Hematopoietic multipotent progenitor cell treated with erythropoietin and hydrocortisone succinate and interleukin-3 and kit ligand, for 8 days (in vitro differentiated cells): ENCODE results near the gene SHISAL1.

Experiments
- DNase-seq: peaks from one replicate; pipeline ENCODE4 v3.0.0-alpha.2; 2015

SHISAL1 gene

DNA sequence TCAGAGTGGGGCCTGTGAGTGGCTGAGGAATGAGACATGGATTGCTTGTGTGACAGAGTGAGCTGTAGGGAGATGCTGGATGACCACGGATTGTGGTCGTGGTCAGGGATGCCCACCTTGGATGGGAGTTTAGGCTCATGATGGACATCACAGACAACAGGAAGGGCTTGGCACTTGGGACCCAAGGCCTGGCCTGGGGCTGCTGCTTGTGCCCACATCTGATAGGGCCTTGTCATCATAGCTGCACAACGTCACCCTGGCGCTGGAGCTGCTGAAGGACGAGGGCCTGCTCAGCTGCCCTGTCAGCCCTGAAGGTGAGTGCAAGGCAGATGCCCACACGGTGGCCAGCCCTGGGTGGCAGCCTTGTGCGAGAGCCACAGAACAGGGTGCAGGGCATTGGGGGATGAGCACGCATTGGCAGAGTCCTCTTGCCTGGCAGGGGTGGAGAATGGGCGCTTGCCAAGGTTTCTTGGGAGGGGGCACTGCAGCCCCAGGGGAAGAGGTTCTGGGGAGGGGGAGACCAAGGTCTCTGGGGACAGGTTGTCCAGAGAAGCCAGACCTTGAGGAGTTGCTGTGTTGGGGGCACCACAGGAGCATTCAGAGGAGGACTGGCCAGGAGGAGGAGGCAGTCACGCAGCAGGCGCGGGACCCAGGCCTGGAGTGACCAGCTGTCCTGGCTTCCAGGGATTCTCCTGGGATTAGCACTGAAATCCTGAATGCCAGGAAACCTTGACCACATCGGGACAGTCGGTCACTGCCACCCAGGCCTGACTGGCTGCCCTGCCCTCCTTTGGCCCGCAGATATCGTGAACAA, 107.0 kb downstream of the SHISAL1 start:
- no peak for DNase-seq

DNA sequence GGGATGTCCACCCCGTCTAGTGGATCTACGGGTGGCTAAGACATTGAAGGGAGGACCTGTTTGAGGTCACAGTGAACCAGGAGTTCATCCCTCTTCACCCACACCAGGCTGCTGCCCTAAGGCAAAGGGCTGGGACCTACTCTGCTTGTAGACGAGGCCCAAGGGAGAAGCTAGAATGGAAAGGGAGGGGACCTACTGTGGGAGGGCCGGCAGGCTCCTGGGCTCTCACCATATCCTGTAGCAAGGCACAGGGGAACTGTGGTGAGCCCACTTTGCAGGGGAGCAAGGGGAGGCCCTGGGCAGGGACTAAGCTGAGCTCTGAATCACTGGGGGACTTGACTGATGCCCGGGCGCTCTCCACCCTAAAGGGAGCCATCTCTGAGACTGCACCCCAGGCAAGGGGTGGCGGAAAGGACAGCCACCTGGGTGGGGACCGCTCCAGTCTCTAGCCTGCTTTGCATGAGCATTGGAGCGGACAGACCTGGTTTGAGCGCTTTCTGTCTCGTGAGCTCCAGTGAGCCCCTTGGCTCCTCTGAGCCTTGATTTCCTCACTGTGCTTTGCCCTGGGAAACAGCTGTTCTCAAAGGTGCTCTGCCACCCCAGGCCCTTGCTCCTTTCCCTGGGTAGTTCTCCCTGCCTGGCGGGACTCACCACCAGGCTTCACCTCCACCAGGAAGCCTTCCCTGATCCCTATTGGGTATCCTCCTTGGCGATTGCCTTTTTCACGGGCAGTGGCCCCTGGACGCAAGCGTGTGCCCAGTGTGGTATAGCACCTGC, 107.8 kb downstream of the SHISAL1 start:
- DNase-seq: no peak

DNA sequence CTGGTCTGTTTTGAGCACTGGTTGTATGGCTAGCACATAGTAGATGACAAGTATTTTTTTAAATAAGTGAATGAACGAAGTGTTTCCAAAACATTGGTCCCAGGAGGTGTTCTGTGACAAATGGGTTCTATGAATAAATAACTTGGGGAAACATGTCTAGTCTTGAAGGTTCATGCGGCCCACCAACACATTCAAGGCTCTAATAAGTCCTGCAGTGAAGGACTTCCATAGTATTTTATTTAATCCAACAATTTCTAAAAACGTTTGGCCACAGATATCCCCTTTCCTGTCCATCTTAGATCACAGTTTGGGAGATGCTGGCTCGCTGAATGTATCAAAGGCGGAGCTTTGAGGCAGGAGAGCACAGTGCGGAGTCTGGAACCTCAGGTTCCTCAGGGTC, 109.5 kb downstream of the SHISAL1 start:
- DNase-seq: no peak

DNA sequence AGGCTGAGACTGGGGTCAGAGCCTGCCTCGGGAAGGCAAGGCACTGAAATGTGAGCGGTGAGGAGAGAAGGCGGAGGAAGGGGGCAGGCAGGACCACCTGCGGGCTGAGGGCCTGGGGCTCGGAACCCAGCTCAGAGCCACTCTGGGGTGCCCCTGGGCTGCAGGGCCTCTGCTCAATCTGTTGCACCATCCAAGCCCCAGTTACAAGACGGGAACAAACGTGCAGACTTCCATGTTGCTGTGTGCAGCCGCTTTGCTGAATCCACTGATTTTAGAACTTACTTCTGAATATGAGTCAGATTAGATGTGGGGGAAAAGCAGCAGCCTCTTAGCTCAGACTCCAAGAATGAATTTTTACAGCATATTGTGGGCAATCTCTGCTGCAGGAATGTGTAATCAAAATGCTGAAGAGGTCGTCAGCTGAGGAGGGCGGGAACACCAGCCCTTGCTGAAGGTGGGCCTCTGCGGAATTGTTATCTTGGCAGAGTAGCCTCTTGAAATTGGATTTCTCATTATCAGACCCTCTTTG, 110.4 kb downstream of the SHISAL1 start:
- DNase-seq: no peak

DNA sequence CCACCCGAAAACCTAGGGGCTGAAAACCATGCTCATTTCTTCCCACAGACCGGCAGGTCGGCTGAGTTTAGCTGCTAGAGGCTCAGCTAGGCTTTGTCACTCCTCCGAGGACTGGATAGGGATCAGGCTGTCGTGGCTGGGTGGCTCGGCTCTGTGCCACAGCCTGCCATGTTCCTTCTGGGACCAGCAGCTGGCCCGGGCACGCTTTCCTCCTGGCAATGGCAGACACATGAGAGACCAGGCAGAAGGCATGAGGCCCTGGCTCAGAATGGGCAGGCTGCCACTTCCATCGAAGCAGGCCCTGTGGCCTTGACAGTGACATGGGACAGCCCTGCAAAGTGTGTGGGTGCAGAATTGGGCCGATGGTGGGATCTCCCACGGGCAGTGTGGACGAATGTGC, 111.1 kb downstream of the SHISAL1 start:
- DNase-seq: no peak

DNA sequence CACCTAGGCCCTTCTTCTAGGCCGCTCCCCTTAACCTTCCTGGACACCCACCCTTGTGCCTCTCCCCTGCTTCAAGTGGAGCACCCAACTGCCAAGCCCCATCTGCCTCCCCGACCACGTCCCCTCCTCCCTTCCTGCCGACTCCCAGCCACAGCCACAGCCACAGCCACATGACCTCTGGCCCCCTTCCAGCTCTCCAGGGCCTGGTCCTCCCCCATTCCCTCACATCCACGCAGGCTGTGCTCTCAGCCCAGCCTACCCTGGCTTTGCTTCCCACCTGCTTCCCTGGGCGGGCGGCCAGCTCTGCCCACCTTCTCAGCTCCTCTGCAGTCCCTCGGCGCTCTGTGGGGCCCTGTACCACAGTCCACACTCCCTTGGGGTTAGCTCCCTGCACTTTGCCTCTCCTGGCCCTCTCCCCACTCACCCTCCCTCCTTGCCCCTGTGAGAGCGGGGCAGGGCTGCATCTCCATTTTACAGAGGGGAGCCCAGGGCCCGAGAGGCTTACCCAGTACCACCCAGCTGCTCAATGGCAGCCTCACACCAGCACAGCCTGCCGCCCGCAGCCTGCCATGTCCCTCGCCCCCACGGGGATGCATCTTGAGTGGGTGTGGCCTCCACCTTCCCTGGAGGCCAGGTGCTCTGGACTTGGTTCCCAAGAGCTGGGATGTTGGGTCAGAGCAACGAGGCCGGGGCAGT, 111.7 kb downstream of the SHISAL1 start:
- no peak for DNase-seq

DNA sequence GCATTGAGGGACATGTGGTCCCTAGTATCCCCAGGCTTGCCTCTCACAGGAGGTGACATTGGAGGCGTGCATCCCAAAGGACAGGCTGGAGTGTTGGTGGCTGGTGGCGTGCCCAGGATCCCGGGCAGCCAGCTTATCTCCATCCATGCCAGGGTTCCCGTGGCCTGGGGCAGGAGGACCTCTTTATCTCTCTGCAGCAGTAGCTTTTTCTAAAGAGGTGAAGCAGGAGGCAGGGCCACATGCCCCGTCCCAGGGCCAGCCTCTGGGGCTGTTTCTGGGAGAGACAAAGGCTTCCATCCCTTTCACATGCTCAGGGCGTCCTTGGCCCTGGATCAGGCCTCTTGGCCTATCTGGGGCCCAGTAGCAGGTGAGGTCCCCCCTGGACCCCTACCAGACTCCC, 112.3 kb downstream of the SHISAL1 start:
- DNase-seq: peak; percentile 9

DNA sequence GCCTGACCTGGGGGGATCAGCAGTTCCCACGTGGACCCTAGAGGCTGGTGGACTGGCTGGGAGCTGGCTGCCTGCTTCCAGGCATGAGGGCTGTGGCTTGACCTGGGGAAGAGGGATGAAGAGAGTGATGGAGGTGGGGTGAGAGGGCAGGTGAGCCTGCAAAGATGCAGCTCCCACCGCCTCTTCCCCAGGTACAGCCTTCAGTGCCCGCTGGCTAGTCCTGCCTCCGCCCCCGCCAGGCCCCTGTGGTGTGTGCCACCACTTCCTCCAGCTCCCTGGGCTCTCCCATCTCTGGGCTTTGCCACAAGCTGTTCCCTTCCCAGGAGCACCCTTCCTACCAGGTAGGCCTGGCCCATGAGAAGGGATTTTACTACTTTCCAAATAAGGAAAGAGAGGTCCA, 112.9 kb downstream of the SHISAL1 start:
- no peak for DNase-seq

DNA sequence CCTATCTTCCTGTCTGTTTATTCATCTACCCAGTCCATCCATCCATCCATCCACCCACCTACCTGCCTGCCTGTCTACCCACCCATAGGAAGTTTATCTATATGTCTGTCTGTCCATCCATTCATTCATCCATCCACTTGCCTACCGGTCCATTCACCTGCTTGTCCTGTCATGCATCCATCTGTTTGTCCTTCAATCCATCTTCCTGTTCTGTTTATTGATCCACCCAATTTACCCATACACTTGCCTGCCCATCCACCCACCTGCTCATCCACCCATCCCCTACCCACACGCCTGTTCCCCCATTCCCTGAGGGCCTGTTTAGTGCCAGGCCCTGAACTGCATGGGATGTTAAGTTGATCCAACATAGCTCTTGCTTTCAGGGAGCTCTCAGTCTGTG, 113.6 kb downstream of the SHISAL1 start:
- no peak for DNase-seq

DNA sequence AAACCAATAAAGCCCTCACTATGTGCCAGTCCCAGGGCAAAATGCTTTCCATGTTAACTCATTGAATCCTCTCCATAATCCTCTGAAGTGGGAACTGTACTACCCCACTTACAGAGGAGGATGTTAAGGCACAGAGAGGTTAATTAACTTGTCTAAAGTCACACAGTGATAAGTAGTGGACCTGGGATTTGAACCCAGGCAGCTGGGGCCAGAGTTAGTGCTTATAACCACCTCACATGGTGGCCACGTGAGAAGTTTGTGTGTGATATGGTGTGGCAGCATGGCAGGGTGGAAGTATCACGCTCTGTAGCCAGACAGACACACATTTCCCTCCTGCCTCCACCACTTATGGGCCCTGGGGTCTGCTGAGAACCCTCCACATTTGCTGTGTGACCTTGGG, 115.5 kb downstream of the SHISAL1 start:
- DNase-seq: no peak

DNA sequence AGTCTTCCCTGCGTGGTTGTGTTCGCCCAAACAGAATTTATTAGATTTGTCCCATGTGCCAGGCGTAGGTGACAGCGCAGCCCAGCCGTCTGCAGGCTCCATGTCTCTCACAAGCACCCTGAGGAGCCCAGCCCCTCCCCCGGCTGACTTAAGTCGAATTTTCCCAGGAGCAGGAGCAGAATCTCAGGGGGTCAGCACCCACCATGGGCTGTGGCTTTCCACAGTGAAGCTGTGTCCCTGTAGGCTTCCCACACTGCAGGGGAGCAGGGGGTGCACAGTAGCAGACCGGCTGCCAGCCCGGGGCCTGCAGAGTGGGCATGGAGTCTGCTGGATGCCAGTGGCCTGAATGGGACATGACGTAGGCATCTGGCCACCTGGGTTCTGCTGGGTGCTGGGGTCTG, 116.0 kb downstream of the SHISAL1 start:
- no peak for DNase-seq

DNA sequence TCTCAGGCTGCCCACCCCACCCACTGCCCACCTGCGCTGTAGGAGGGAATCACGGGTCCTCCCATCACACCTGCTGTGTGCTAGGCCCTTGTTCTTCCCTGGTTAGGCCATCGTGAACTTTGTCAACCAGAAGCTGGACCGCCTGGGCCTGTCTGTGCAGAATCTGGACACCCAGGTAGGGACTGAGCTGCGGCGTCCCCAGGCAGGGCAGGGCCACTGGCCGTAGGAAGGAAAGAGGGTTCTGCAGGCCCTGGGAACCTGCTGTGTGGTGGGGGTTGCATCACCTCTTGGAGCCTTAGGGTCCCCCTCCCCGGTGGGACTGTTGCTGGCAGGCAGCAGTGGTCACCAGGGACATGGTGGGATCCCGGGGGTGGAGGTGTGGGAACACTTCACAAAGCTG, 116.5 kb downstream of the SHISAL1 start:
- DNase-seq: no peak

DNA sequence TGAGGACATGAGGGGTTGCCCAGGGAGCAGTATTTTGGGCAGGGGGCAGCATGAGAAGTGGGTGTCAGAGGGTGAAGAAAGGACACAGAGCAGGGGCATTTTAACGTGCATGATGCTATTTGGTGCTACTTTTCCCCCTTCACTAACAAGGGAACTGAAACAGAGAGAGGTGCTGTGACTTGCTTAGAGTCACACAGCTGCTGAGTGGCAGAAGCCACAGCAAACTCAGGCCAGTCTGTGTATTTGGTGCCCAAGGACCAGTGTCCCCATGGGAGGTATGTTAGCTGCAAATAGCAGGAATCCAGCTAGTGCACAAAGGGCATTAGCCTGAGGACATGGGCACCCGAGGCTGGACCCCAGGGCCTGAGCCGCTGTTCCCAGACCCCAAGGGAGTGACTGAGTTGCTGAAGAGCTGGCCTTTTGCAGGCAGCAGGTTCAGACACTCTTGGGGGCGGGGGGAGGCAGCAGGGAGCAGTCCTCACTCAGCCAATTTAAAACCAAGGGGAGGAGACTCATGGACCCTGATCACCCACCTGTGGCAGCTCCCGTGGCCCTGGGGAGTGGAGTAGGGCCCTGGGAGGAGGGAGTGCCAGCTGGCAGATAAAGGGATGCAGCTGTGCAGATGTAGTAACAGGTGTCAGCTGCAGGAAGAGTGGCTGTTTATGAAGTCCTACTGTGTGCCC, 117.4 kb downstream of the SHISAL1 start:
- no peak for DNase-seq

DNA sequence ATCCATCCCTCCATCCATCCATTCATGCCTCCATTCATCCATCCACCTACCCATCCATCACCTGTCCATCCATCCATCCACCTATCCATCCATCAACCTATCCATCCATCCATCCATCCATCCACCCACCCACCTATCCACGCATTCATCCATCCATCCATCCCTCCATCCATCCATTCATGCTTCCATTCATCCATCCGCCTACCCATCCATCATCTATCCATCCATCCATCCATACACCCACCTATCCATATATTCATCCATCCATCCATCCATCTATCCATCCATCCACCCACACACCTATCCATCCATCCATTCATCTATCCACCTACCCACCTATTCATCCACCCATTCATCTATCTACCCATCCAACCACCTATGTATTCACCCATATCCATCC, 118.2 kb downstream of the SHISAL1 start:
- DNase-seq: no peak
